A673 (cell line): ENCODE measurements around the gene NTMT2. TPM values are rescaled to one million over a fixed set of nuclear protein-coding genes. Genes with fewer than 3 reads are reported as not detected.

ENCODE experiments used
- BruUV-seq: library from RNA; stranded (reverse); fragments of 400-500 nt; replicated peaks from 2 replicates; lab custom pipeline; 2021; lab: Mats Ljungman, UMichigan
- CTCF ChIA-PET: fragments of 300-600 bp; sonication (Branson Sonifier 250); formaldehyde crosslinking; loops from one replicate; lab custom pipeline; 2022; ENCODE audit warnings: antibody characterized with exemption; lab: Charles Lee
- POLR2A ChIA-PET: fragments of 300-600 bp; sonication (Branson Sonifier 250); formaldehyde crosslinking; loops from one replicate; lab custom pipeline; 2022; ENCODE audit warnings: antibody characterized with exemption; ENCODE audit not compliant: low non-redundant PET; lab: Charles Lee
- DNase-seq: peaks from one replicate; pipeline ENCODE4 v3.0.0-alpha.2; 2015; ENCODE audit warnings: low spot score
- H3K27ac ChIP-seq: fragments of 200-600 bp; sonication (generic); 2 replicates; pipeline ENCODE4 v1.5.1; 2016; ENCODE audit warnings: mixed run types, low read depth, mild to moderate bottlenecking, mixed read lengths, antibody characterized with exemption, low read length; ENCODE audit not compliant: poor library complexity, severe bottlenecking
- H3K27me3 ChIP-seq: fragments of 200-600 bp; sonication (generic); replicated peaks from 2 replicates; pipeline ENCODE4 v1.6.1; 2017; ENCODE audit warnings: mixed run types, low read depth, mild to moderate bottlenecking, mixed read lengths, antibody characterized with exemption, low read length; ENCODE audit not compliant: insufficient read depth, poor library complexity
- H3K36me3 ChIP-seq: fragments of 200-600 bp; sonication (generic); 2 replicates; pipeline ENCODE4 v1.6.1; 2016; ENCODE audit warnings: mixed run types, mild to moderate bottlenecking, mixed read lengths, antibody characterized with exemption, low read length; ENCODE audit not compliant: insufficient read depth, poor library complexity, severe bottlenecking
- H3K4me1 ChIP-seq: fragments of 200-600 bp; sonication (generic); 2 replicates; pipeline ENCODE4 v1.6.1; 2017; ENCODE audit warnings: mixed run types, mild to moderate bottlenecking, mixed read lengths, antibody characterized with exemption, low read length; ENCODE audit not compliant: insufficient read depth, poor library complexity, severe bottlenecking
- H3K4me3 ChIP-seq: fragments of 200-600 bp; sonication (generic); 2 replicates; pipeline ENCODE4 v1.5.1; 2016; ENCODE audit warnings: low read depth, mixed run types, mild to moderate bottlenecking, mixed read lengths, low read length; ENCODE audit not compliant: poor library complexity, severe bottlenecking
- H3K9me3 ChIP-seq: fragments of 200-600 bp; sonication (generic); 2 replicates; pipeline ENCODE4 v1.6.1; 2016; ENCODE audit warnings: mixed run types, low read depth, mild to moderate bottlenecking, mixed read lengths, antibody characterized with exemption, low read length; ENCODE audit not compliant: poor library complexity, severe bottlenecking
- CTCF ChIP-seq: fragments of 300-800, 200-600 bp; sonication (generic); conservative IDR thresholded peaks from 2 replicates; pipeline ENCODE4 v1.5.1; 2017; ENCODE audit warnings: low read depth, mild to moderate bottlenecking, antibody characterized with exemption, low read length, moderate library complexity, mixed read lengths
- EZH2 ChIP-seq: fragments of 200-600 bp; sonication (generic); IDR thresholded peaks from 2 replicates; pipeline ENCODE4 v1.6.1; 2017; ENCODE audit warnings: borderline replicate concordance, low read depth, mild to moderate bottlenecking, mixed read lengths, antibody characterized with exemption, low read length; ENCODE audit not compliant: poor library complexity, severe bottlenecking
- intact Hi-C: fragments of 100-400 bp; cut with micrococcal nuclease; formaldehyde crosslinking; loops from one replicate; pipeline ENCODE4 v1.10.0; 2022; ENCODE audit not compliant: unreplicated experiment
- total RNA-seq: library from RNA; stranded (reverse); gene quantifications from 2 replicates; pipeline ENCODE4 v1.2.3, GENCODE V29; 2021

Gene NTMT2
- total RNA-seq, 1 experiment from 2014 or later, result not detected

DNA sequence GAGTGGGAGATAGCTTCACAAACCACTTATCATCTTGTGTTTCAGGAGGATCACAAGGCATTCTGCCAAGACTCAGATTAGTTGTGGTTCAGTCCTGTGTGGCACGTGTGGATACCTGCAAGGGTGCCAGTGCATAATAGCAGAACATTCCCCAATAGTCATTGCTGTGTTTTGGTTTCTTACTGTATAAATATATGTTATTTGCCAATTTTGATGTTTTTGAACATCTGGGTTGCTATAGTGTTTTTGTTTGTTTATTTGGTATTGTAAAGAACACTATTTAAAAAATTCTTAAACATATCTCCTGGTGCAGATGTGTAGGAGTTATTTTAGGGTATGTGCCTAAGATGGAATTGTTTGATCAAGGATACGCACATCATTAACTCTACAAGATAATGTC is 5.4 kb upstream of the NTMT2 start:
- Histone ChIP-seq H3K27ac (no peak overlapping the region), H3K4me3 (no peak overlapping the region), H3K4me1 (peaks cover 2% of the 10 kb centered on the region), H3K36me3 (no peaks in the 10 kb centered on the region), H3K27me3 (peaks cover 6% of the 10 kb centered on the region), H3K9me3 (no peaks in the 10 kb centered on the region)
- intact Hi-C loops, result no loop called here
- DNase-seq, result no peak
- ChIA-PET CTCF (no interaction called here), POLR2A (no interaction called here)
- TF ChIP-seq EZH2, result no peak
- TF ChIP-seq CTCF, result no peak
- BruUV-seq, result no TSS peak

DNA sequence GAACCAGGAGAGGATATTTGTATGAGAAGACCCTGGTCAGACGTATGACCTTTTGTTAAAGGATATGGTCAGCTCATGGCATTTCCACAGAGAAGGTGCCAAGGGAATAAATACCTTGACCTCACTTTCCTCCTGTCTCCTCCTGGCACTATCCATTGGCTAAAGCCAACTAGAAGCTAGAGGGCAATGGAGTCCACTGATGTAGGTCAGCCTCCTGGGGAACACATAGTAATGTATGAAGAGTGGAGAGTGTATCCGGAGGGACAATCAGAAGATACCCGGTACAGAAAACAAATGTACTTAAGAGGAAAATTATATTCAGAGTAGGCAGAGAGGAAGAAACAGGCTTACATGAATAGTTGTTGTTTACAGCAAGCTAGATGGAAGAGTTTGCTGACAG is 698 bp upstream of the NTMT2 start:
- Histone ChIP-seq H3K27ac (no peak overlapping the region), H3K4me1 (peaks cover 18% of the 10 kb centered on the region), H3K36me3 (no peaks in the 10 kb centered on the region), H3K4me3 (no peak overlapping the region), H3K9me3 (no peaks in the 10 kb centered on the region), H3K27me3 (peaks cover 6% of the 10 kb centered on the region)
- TF ChIP-seq CTCF (no peak), EZH2 (no peak)
- no TSS peak for BruUV-seq
- DNase-seq, result no peak
- intact Hi-C loops, result loop anchor here (5.0 kb wide), 1 partner anchor 128 kb away; no protein-coding TSS in a partner anchor
- POLR2A ChIA-PET, result no interaction called here
- CTCF ChIA-PET, result no interaction called here

GRCh38 chr1:170146720-170147263 is 1.0 kb downstream of the NTMT2 start:
- DNase-seq, result no peak
- no peak overlapping the region for H3K27ac ChIP-seq
- no peak for TF ChIP-seq CTCF
- no peak for TF ChIP-seq EZH2
- peaks cover 18% of the 10 kb centered on the region for H3K4me1 ChIP-seq
- CTCF ChIA-PET, result no interaction called here
- BruUV-seq, result no TSS peak
- POLR2A ChIA-PET, result no interaction called here
- no peaks in the 10 kb centered on the region for H3K9me3 ChIP-seq
- H3K36me3 ChIP-seq, result no peaks in the 10 kb centered on the region
- H3K4me3 ChIP-seq, result no peak overlapping the region
- intact Hi-C loops, result loop anchor here (5.0 kb wide), 1 partner anchor 129 kb away; no protein-coding TSS in a partner anchor
- H3K27me3 ChIP-seq, result no peaks in the 10 kb centered on the region
